GM12873 (cell line): ENCODE measurements around the gene MAP4.

Experiments
- TF ChIP-seq, protein P1 (sequence below): IDR thresholded peaks from 2 replicates; pipeline ENCODE4 v1.5.1; 2012; ENCODE audit warnings: low read depth, mild to moderate bottlenecking, moderate library complexity, low read length, control low read depth; ENCODE audit not compliant: insufficient read depth; ENCODE audit errors: missing control alignments

The MAP4 gene

DNA sequence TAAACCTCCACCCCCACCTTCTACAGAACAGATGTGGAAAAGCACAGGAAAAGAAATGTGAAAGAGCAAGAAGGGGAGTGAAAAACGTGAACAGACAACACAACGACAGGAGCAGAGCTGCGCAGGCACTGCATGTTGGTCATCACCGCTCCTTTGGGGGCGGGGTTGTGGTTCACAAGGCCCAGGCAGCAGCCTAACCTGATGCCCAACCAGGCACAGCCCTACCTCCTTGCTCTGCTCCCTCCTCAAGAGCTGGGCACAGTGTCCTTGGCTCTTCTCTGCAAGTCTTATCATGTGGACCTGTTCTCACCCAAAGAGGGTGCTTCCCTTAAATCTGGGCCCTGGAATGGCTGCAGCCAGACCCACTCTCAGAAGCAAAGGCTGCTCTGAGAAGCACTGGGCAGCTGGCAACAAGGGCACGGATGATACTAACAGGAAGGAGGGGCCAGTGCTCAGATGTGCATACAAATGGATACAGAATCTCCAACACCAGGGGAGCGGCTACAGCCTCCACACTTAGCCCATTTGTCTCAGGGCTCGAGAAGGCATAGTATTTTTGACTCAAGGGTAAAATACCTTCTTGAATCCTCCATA is 148.7 kb downstream of the MAP4 start:
- TF ChIP-seq, protein P1, sequence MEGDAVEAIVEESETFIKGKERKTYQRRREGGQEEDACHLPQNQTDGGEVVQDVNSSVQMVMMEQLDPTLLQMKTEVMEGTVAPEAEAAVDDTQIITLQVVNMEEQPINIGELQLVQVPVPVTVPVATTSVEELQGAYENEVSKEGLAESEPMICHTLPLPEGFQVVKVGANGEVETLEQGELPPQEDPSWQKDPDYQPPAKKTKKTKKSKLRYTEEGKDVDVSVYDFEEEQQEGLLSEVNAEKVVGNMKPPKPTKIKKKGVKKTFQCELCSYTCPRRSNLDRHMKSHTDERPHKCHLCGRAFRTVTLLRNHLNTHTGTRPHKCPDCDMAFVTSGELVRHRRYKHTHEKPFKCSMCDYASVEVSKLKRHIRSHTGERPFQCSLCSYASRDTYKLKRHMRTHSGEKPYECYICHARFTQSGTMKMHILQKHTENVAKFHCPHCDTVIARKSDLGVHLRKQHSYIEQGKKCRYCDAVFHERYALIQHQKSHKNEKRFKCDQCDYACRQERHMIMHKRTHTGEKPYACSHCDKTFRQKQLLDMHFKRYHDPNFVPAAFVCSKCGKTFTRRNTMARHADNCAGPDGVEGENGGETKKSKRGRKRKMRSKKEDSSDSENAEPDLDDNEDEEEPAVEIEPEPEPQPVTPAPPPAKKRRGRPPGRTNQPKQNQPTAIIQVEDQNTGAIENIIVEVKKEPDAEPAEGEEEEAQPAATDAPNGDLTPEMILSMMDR, result no peak

GRCh38 chr3:47865192-47865591 is 151.0 kb downstream of the MAP4 start:
- TF ChIP-seq, protein P1, result no peak

DNA sequence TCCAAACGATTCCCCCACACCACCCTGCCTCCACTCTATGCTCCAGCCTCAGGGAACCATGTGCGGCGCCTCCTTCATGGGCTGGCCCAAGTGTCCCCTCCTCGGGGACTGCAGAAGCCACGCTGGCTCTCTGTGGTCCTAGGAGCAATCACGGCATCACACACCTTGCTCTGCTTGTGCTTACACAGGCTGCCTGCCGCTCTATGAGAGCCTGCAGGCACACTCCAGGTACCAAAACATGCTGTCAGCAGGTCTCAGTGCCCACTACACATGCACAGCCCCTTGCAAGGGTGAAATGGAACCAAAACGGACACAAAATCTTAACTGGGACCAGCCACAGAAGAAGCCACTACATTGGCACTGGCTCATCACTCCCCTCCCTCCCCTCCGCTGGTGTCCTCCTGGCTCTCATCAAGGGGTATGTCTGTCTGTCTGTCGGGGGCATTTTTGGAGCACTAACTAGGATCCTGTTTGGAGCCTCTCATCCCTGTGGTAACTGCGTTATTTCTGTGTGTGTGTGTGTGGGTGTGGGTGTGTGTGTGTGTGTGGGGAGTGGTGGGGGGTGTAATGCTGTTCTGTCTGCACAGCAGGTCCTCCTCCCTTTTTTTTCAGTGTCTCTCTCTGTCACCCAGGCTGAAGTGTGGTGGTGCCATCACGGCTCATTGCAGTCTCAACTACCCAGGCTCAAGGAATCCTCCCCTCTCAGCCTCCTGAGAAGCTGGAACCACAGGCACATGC is 152.7 kb downstream of the MAP4 start:
- TF ChIP-seq, protein P1, result no peak

DNA sequence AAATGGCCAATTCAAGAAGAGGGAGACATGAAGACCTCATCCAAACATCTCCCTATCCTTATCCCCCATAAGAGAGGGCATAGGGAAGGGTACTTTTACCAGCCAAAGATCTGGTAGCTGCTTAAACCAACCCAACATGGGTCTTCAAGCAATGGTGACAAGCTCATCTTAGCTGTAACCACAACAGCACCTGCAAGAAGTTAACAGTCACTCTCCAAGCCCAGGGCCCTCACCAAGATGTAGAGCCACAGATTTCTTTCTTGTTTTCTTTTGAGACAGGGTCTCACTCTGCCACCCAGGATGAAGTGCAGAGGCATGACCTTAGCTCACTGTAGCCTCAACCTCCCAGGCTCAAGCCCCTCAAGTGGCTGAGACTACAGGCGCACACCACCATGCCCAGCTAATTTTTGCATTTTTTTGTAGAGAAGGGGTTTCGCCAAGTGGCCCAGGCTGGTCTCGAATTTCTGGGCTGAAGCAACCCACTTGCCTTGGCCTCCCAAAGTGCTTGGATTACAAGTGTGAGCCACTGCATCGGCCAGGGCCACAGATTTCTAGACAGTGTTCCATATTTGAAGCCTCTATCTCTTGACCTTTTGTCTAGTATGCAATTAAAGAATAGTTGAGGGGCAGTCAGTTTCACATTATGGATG is 156.1 kb downstream of the MAP4 start:
- TF ChIP-seq, protein P1, result no peak

GRCh38 chr3:47857151-47857550 is 159.1 kb downstream of the MAP4 start:
- TF ChIP-seq, protein P1, result no peak

- TF ChIP-seq, protein P1, result no peak
Observed at GRCh38 chr3:47856669-47857068, 159.5 kb downstream of the MAP4 start.

GRCh38 chr3:47855461-47856383 is 160.5 kb downstream of the MAP4 start:
- TF ChIP-seq, protein P1, result no peak
